Spleen (tissue), 11 donors: ENCODE measurements around the gene AMZ2. TPM values are rescaled to one million over a fixed set of nuclear protein-coding genes. Genes with fewer than 3 reads are reported as not detected.

Experiments
- DNase-seq: peaks from one replicate; pipeline ENCODE4 v3.0.0-alpha.2; 2020
- H3K27ac ChIP-seq, 8 donors: fragments of 200-600 bp; sonication (generic) in 7 of 8; 1 replicate in 4 of 8; 2 replicates in 4 of 8; pipeline versions ENCODE4 v1.5.0 to v1.8.0; 2016 to 2021; ENCODE audit warnings: inconsistent platforms in 4 of 8, mild to moderate bottlenecking in 4 of 8, moderate library complexity in 1 of 8
- H3K27me3 ChIP-seq, 7 donors: fragments of 200-600 bp; sonication (generic) in 6 of 7; replicated peaks in 1 of 7; 1 replicate in 4 of 7; 2 replicates in 3 of 7; pipeline versions ENCODE4 v1.5.0 to v1.8.0; 2016 to 2021; ENCODE audit warnings: inconsistent platforms in 3 of 7, mild to moderate bottlenecking in 1 of 7
- H3K36me3 ChIP-seq, 6 donors: fragments of 200-600 bp; sonication (generic) in 5 of 6; 1 replicate in 4 of 6; 2 replicates in 2 of 6; pipeline versions ENCODE4 v1.5.0 to v1.8.0; 2016 to 2021; ENCODE audit warnings: inconsistent platforms in 2 of 6
- H3K4me1 ChIP-seq, 6 donors: fragments of 200-600 bp; sonication (generic) in 5 of 6; 1 replicate in 3 of 6; 2 replicates in 3 of 6; pipeline versions ENCODE4 v1.5.0 to v1.8.0; 2016 to 2021; ENCODE audit warnings: inconsistent platforms in 3 of 6
- H3K4me3 ChIP-seq, 8 donors: fragments of 200-600 bp; sonication (generic) in 7 of 8; 1 replicate in 4 of 8; 2 replicates in 4 of 8; pipeline versions ENCODE4 v1.5.0 to v1.8.0; 2016 to 2021; ENCODE audit warnings: inconsistent platforms in 4 of 8, mild to moderate bottlenecking in 4 of 8, moderate library complexity in 2 of 8
- H3K9me3 ChIP-seq, 8 donors: fragments of 200-600 bp; sonication (generic) in 7 of 8; 1 replicate in 4 of 8; 2 replicates in 4 of 8; pipeline versions ENCODE4 v1.5.0 to v1.8.0; 2016 to 2021; ENCODE audit warnings: inconsistent platforms in 4 of 8
- CTCF ChIP-seq, 11 experiments: fragments of 200-600 bp in 7 of 11; fragments of 450-650 bp in 4 of 11; sonication (generic) in 4 of 11; IDR thresholded peaks in 8 of 11; conservative IDR thresholded peaks in 3 of 11; 1 replicate in 7 of 11; 2 replicates in 4 of 11; pipeline versions ENCODE4 v1.4.0 to v1.8.0; 2016 to 2021; ENCODE audit warnings: antibody characterized with exemption in 11 of 11, inconsistent platforms in 4 of 11, mild to moderate bottlenecking in 1 of 11
- POLR2A ChIP-seq, 3 donors: fragments of 450-650 bp; IDR thresholded peaks; one replicate each; pipeline ENCODE4 v1.5.1; 2017; ENCODE audit warnings: antibody characterized with exemption in 3 of 3, mild to moderate bottlenecking in 1 of 3
- POLR2AphosphoS5 ChIP-seq, 3 donors: sonication (generic); formaldehyde crosslinking; IDR thresholded peaks; one replicate each; pipeline ENCODE4 v1.5.1; 2017; ENCODE audit warnings: antibody characterized with exemption in 3 of 3
- WGBS, 5 donors: extraction: QIAGEN DNeasy Blood & Tissue Kit in 3 of 5; methylation state at CpG; one replicate each; pipeline versions ENCODE4 v1.1.5 to v1.1.7; 2013 to 2018; 5-methylcytosine and 5-hydroxymethylcytosine counted together
- intact Hi-C: fragments of 100-400 bp; cut with DNase I; formaldehyde crosslinking; loops from one replicate; pipeline ENCODE4 v1.15.0; 2023; ENCODE audit warnings: low total_unique reads
- polyA plus RNA-seq, 3 donors: library from polyadenylated mRNA; stranded (reverse); fragments of 200-250 nt; gene quantifications; one replicate each; pipeline ENCODE4 v1.2.1, GENCODE V29; 2013
- total RNA-seq, 7 donors: library from RNA; depleted of rRNA in 3 of 7; stranded (reverse); fragments of >200 nt in 3 of 7; fragmentation: NEBNext Ultra II Directional in 4 of 7; extraction: Animal tissue kit (Norgen Biotek cat#: 25700) in 4 of 7; gene quantifications; one replicate each; pipeline versions ENCODE4 v1.1.0 to v1.2.1, GENCODE V29; 2016 to 2021
- donor health status: healthy with polysubstance abuse.
- donor health status: DM: no; HTN: no; CAD: no; lungs with moderate emphysema.
- donor health status: DM: no; HTN: no; CAD: no.
- donor health status: Bipolar disorder and iron deficiency.
- donor health status: healthy.
- donor health status: DM: no; HTN: no; CAD: no.
- donor health status: DM: yes; HTN: yes; CAD: no.

The AMZ2 gene
- total and polyA plus RNA-seq, 10 donors = 40.4 to 75.1 (median 51.7) TPM

GRCh38 chr17:68289473-68289872, 41.6 kb downstream of the AMZ2 start:
- Histone ChIP-seq H3K36me3 (no peaks in the 10 kb centered on the region), H3K9me3 (no peaks in the 10 kb centered on the region), H3K27ac (peak overlapping the region; percentile 96 to 100 (median 98)), H3K27me3 (peaks cover 0 to 24% (median 0%) of the 10 kb centered on the region in 7 donors), H3K4me3 (peak overlapping the region in 7 of 8 donors; percentile 62 to 94 (median 77)), H3K4me1 (peaks cover 12 to 66% (median 44%) of the 10 kb centered on the region in 6 donors)
- intact Hi-C loops = no loop called here
- DNase-seq = no peak
- WGBS, 5 donors = 76 to 85% (median 78%) methylated on average over 7 of the region's 7 CpGs
- TF ChIP-seq POLR2A (IDR thresholded peaks at IDR 0.05) = no peak
- TF ChIP-seq CTCF (IDR thresholded peaks at IDR 0.05 in 8 of 11, conservative IDR thresholded peaks at IDR 0.05 in 3 of 11) = no peak

GRCh38 chr17:68289936-68290267, 42.1 kb downstream of the AMZ2 start:
- Histone ChIP-seq H3K27ac (peak overlapping the region; percentile 96 to 100 (median 98)), H3K4me1 (peaks cover 12 to 70% (median 45%) of the 10 kb centered on the region in 6 donors), H3K9me3 (no peaks in the 10 kb centered on the region), H3K4me3 (peak overlapping the region; percentile 60 to 94 (median 73)), H3K36me3 (no peaks in the 10 kb centered on the region), H3K27me3 (peaks cover 0 to 24% (median 0%) of the 10 kb centered on the region in 7 donors)
- TF ChIP-seq POLR2AphosphoS5 (IDR thresholded peaks at IDR 0.05) = no peak
- TF ChIP-seq POLR2A (IDR thresholded peaks at IDR 0.05) = no peak
- TF ChIP-seq CTCF (IDR thresholded peaks at IDR 0.05 in 8 of 11, conservative IDR thresholded peaks at IDR 0.05 in 3 of 11) = no peak
- DNase-seq = no peak
- WGBS, 5 donors = 5 to 13% (median 11%) methylated on average over 9 of the region's 9 CpGs
- intact Hi-C loops = loop anchor here (10.0 kb wide), 1 partner anchor 55 kb away; no protein-coding TSS in a partner anchor

- peak; percentile 91 for DNase-seq
- H3K27ac ChIP-seq = peak overlapping the region; percentile 96 to 100 (median 98)
- WGBS, 5 donors = 0 to 2% (median 1%) methylated on average over 38 to 50 of the region's 50 CpGs
Measured at GRCh38 chr17:68290268-68290954, 42.6 kb downstream of the AMZ2 start.

GRCh38 chr17:68290955-68291835, 43.4 kb downstream of the AMZ2 start, which contains the start of the genes ARSG and SLC16A6:
TSS of gene ARSG (plus strand) at chr17:68291495. CDS start at chr17:68307494, 15,999 bp downstream.
TSS of gene SLC16A6 (minus strand) at chr17:68291127. CDS start at chr17:68278320, 12,807 bp downstream.
- WGBS, 5 donors = 0 to 1% (median 1%) methylated on average over 50 to 96 of the region's 96 CpGs
- Histone ChIP-seq H3K9me3 (no peaks in the 10 kb centered on the region), H3K4me3 (peak within 1 kb of the TSS; percentile 60 to 94 (median 73)), H3K27ac (peak within 1 kb of the TSS; percentile 96 to 100 (median 98)), H3K27me3 (peaks cover 0 to 24% (median 0%) of the 10 kb centered on the region in 7 donors), H3K36me3 (no peaks in the 10 kb centered on the region), H3K4me1 (peaks cover 12 to 82% (median 48%) of the 10 kb centered on the region in 6 donors)
- intact Hi-C loops = loop anchor here (10.0 kb wide), 1 partner anchor 54 kb away; no protein-coding TSS in a partner anchor
- DNase-seq = peak; percentile 97
- TF ChIP-seq CTCF (IDR thresholded peaks at IDR 0.05 in 8 of 11, conservative IDR thresholded peaks at IDR 0.05 in 3 of 11) (no peak), POLR2A (IDR thresholded peaks at IDR 0.05) (no peak), POLR2AphosphoS5 (IDR thresholded peaks at IDR 0.05) (no peak)

More at GRCh38 chr17:68290268-68290954, 42.6 kb downstream of the AMZ2 start:
- H3K36me3 ChIP-seq = no peaks in the 10 kb centered on the region
- intact Hi-C loops = loop anchor here (10.0 kb wide), 1 partner anchor 54 kb away; no protein-coding TSS in a partner anchor
- H3K27me3 ChIP-seq = peaks cover 0 to 24% (median 0%) of the 10 kb centered on the region in 7 donors
- H3K4me1 ChIP-seq = peaks cover 12 to 75% (median 45%) of the 10 kb centered on the region in 6 donors
- no peaks in the 10 kb centered on the region for H3K9me3 ChIP-seq
- H3K4me3 ChIP-seq = peak overlapping the region; percentile 60 to 94 (median 73)
- TF ChIP-seq POLR2AphosphoS5 (IDR thresholded peaks at IDR 0.05) (peak; percentile 70 to 78 (median 74)), POLR2A (IDR thresholded peaks at IDR 0.05) (no peak)
